HuH-7 (cell line): ENCODE measurements around the gene CSRP1.

Source experiments
- DNase-seq: peaks from one replicate; pipeline ENCODE4 v3.0.0; 2011; ENCODE audit warnings: low spot score

Gene CSRP1

DNA sequence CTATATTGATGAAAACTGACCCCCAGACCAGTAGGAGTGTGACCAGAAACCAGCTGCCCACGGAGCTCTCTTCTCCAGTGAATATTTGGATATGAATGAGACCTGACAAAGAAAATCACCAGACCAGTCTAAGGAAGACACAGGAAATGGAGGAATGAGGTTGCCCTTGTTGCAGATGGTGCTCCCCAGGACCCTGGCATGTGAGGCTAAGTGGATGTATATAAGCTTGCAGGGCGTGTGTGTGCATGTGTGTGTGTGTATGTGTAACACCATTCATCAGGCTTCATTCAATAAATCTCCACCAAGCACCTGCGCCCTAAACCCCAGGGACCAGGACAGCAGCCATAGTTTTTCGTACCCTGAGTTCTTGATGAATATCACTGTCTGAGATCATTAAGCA, 52.3 kb downstream of the CSRP1 start:
- no peak for DNase-seq

DNA sequence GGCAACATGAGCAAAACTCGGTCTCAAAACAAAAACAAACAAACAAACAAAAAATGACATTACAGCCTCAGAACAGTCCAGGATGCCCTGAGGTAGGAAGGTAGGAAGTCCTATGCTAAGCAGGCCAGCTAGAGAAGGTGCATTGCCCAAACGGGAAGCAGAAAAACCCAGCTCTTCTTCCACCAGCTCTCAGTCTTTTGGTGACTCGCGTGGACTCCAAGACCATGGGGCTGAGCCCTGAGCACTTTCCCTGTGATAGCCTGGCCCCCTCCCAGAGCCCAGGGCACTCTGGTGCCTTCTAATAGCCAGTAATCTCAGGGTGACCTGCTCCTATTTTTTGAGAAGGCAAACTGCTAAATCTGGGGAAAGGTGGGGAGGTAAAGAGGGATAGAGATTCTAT, 54.1 kb downstream of the CSRP1 start:
- no peak for DNase-seq

DNA sequence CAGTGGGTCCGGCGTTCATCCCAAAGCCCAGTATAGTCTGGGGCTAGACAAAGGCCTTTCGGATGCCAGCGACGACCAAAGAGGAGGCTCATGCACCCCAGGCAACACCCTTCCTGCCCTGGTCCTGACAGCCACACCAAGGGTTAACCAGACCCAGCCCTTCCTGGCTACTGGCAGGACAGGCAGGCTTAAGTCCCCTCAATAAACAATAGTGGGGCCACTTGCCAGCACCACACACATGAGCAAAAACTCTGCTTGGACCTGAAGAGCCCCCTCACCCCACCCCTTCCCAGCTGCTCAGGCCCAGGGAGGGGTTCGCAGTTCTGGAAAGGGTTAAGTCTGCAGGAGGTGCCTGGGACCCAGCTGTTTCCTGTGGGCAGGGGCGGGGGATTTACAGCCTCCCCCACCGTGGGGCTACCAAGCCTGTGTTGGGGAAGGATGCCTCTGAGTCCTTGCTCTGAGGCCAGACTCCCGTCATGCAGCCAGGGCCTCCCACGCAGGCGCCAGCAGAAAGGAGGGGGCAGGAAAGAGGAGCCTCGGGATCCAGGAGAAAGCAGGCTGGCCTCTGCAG, 56.1 kb downstream of the CSRP1 start:
- no peak for DNase-seq

DNA sequence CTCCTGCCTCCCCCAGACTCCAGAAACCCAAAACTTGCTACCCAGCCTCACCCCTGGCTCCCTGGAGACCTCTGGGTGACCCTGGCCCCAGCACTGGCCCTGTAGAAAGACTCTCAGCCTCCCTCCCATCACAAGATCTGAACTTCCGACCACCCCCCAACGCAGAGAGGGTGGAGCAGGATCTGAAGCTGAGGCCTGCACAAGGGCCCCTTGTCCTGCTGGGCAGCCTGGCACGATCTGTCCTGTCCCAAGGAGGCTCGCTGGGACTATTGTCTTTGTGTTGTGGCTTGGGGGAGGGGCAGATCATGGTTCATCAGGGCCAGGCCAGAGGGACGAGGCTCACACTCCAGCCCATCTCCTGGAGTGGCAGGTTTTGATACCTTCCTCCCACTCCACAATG, 57.9 kb downstream of the CSRP1 start:
- no peak for DNase-seq

DNA sequence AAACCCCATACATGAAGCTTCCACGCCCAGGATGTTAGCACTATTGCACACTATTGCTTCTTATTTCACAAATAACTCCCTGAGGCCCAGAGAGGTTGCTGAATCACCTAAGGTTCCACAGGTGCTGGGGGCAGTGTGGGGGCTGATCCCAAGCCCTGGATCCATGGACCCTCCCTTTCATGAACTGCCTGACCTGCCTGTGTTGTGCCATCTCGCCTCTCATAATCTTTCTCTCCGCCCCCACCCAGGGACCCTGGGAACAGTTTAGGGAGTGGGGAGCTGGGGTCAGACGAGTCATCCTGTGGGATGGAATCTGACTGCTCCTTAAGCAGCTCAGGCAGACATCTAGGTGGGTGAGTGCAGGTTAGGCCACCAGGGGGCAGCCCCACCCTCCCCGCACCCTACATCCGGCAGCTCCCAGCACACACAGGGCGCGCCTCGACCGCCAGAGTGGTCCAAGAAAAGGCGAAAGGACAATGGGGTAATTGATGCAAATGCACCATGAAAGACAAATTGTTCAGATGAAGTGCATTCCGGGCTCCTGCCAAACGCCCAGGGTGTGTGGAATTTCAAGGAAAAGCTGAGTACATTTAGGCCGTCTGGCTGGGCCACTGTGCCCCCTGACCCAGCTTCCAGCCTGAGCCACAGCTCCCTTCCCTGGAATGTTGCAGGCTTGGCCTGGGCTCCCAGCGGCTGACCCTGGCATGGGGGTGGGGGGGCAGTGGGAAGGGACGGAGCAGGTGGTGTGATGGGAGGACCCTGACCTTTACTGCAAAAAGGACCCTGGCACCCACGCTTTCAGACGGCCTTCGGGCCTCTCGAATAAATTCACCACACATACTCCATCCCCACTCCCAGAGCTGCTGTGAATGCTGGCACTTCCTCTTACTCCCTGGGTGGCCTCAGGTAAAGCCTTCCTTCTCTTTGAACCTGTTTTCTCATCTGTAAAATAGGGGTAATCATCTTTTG, 58.7 kb downstream of the CSRP1 start:
- DNase-seq: peak; percentile 84

DNA sequence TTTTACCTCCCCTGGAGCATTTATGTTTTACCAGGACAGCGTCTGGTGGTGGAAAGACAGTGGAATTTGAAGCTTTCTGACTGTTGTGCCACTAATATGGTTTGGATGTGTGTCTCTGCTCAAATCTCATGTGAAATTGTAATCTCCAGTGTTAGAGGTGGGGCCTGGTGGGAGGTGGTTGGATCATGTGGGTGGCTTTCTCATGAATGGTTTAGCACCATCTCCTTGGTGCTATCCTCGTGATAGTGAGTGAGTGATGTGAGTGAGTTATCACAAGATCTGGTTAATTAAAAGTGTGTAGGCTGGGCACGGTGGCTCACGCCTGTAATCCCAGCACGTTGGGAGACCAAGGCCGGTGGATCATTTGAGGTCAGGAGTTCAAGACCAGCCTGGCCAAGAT, 61.6 kb downstream of the CSRP1 start:
- no peak for DNase-seq

DNA sequence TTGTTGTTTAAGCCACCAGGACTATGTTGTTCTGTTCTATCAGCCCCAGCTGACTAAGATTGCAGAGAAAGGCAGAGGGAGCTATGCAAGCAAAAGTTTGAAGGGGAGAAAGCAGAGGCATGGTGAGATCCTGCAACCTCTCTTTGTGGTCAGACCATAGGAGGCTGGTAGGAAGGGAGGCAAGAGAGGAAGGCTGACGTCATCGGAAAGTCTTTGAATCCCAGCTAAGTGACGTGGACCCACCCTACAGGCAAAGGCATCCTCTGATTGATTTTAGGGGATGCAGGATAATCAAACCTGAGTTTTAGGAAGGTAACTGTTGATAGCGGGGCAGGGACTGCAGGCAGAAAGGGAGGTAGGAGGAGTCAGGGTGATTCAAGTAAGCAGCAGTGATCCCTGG, 62.1 kb downstream of the CSRP1 start:
- no peak for DNase-seq

DNA sequence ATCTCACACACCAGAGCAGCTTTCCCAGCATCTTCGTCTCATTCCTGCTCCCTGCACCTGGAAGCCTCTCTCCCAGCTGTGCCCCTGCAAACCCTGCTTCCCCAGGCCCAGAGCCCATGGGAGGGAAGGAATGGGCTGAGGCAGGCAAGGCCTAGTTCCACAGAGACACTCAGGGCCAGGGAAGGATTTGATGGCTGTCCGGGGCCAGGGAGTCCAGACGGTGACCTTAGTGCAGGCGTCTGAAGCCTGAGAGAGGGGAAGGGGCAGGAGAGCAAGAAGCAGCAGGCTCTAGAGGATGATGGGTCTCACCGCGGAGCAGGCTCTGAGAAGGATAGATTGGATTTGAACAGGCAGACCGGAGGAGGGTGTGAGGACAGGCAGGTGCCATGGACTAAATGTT, 63.2 kb downstream of the CSRP1 start:
- DNase-seq: no peak

DNA sequence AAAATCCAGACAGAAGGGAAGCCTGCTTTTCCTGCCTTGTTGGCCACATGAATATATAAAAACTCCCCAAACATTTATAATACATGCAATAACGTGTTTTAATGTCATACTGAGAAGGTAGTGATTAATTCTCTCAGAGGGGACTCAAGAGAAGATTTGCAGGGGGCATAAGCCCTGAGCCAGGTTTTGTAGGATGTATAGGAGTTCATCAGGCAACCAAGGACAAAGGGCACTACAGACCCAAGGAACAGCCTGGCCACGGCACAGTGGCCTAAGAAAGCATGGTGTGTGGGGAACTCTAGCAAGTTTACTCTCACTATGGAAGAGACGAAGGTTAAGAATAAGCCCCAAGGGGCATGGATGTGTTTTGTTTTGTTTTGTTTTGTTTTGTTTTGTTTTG, 70.0 kb downstream of the CSRP1 start:
- no peak for DNase-seq

DNA sequence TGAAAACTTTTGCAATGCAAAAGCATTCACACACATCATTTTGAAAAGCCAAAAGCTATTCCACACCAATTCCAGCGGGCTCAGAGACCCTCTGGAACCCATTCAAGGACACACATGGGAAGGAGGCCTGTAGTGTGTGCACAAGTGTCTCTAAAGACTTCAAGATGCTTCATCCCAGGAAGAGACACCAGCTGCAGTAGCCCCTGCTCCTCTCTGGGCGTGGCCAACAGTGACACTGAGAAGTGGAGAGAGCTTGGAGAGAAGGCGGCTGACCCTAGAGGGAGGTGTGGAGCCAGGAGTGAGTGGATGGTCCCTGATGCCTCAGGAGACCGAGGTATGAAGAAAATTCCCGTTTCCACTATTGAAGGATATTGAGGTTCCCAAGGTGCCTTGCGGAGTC, 70.5 kb downstream of the CSRP1 start:
- peak; percentile 30 for DNase-seq

DNA sequence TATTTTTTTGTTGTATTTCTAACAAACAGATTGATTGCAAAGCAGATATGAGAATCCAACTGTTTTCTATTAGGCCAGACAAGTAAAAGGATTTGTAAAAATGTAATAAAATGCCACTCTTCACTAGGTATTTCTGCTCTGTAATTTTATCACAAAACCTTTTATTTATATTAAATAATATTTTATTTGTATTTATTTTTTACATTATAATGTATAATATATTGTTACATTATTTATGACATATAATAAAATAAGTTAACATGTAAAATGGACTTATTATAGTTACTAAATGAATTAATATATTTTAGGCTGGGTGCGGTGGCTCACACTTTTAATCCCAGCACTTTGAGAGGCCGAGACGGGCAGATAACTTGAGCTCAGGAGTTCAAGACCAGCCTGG, 72.7 kb downstream of the CSRP1 start:
- DNase-seq: no peak

DNA sequence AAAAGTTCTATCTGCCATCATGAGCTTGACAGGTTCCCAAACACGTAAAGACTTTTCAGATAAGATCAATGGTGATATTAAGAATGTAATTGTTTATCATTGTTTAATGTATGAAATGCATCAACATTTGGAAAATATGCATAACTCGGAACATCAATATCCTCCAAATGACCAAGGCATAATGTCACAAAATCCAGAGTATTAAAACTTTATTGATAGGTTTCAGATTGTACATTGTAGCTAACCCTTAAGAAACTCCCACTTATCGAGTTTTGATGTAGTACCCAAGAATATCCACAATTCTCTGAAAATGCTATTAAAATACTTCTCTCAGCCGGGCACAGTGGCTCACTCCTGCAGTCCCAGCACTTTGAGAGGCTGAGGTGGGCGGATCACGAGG, 73.3 kb downstream of the CSRP1 start:
- no peak for DNase-seq
